ENCODE data around the gene CA6.
"Not testable (repeated sequence)": the region's sequence is repeated elsewhere in the genome, so short reads cannot be mapped to it uniquely, and the experiment has no call there.

The CA6 gene

GRCh38 chr1:9004700-9005394 lies 59.2 kb downstream of the CA6 start:
- DNase-seq (ENCODE audit: low read depth in 2 of 2) = peak; percentile 58 to 85

- no peak for DNase-seq (ENCODE audit: low read depth in 2 of 2)
These were observed 59.7 kb downstream of the CA6 start for GRCh38 chr1:9005395-9005708.

GRCh38 chr1:9006956-9007615 lies 61.4 kb downstream of the CA6 start:
- no peak for DNase-seq (ENCODE audit: low read depth in 2 of 2)

GRCh38 chr1:9008236-9008635 lies 62.6 kb downstream of the CA6 start:
- no peak for DNase-seq (ENCODE audit: low read depth in 2 of 2)

GRCh38 chr1:9009438-9010370 lies 64.0 kb downstream of the CA6 start:
- no peak for DNase-seq (ENCODE audit: low read depth in 2 of 2)

GRCh38 chr1:9010781-9011323 lies 65.2 kb downstream of the CA6 start:
- DNase-seq (ENCODE audit: low read depth in 2 of 2) = no peak

GRCh38 chr1:9013819-9014218 lies 68.2 kb downstream of the CA6 start:
- DNase-seq (ENCODE audit: low read depth in 2 of 2) = no peak

GRCh38 chr1:9014475-9015375 lies 69.1 kb downstream of the CA6 start:
- no peak for DNase-seq (ENCODE audit: low read depth in 2 of 2)

GRCh38 chr1:9016455-9016854 lies 70.8 kb downstream of the CA6 start:
- DNase-seq (ENCODE audit: low read depth in 2 of 2) = no peak

GRCh38 chr1:9018333-9018732 lies 72.7 kb downstream of the CA6 start:
- DNase-seq (ENCODE audit: low read depth in 2 of 2) = no peak

- no peak for DNase-seq (ENCODE audit: low read depth in 2 of 2)
These were observed 74.2 kb downstream of the CA6 start for GRCh38 chr1:9019896-9020295.

- DNase-seq (ENCODE audit: low read depth in 2 of 2) = no peak
These were observed 74.6 kb downstream of the CA6 start for GRCh38 chr1:9020305-9020704.

- DNase-seq (ENCODE audit: low read depth in 2 of 2) = not testable (repeated sequence)
These were observed 76.5 kb downstream of the CA6 start for GRCh38 chr1:9022026-9022738.

- no peak for DNase-seq (ENCODE audit: low read depth in 2 of 2)
These were observed 77.1 kb downstream of the CA6 start for GRCh38 chr1:9022773-9023172.

Measured in stimulated activated CD4-positive, alpha-beta T cell treated with anti-CD3 and anti-CD28 coated beads, Interleukin-12 subunit alpha, Interleukin-12 subunit beta, amount 100 ng/mL, for 24 hours (primary cell).